ENCODE data around the gene JAKMIP3.

The JAKMIP3 gene

DNA sequence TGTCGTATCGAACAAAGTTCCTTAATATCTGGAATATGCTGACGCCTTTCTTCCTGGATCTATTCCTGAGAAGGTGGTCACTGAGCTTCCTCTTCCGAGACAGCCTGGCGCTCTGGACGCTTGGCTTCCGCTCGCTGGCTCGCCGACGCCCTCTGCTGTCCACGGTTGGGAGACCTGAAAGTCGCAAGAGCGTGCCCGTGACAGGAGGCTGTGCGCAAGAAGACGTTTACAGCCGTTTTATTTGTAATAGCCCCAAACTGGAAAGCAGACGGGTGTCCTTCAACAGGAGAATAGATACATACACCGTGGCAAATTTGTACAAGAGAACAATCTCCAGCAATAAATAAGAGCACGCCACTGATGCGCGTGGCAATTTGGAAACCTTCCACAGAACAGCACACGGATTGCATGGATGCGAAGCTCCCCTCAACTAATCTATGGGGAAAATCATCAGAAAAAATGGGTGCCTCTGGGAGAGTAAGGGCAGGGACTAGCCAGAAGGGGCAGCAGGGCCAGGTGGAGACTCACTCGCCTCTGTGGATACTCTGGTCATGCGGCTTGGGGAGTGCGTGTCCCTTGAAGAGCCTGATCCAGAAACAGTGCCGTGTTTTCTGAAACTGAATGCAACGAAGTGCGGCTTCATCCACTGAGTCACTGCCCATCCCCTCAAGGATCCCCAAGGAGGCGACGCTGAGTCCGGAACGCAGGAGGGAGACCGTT, 42.5 kb upstream of the JAKMIP3 start:
- Histone ChIP-seq H3K4me2 (ENCODE audit: low read length) (no peak overlapping the region), H3K9ac (ENCODE audit: low read length) (no peak overlapping the region), H3K79me2 (ENCODE audit: low read length) (no peaks in the 10 kb centered on the region)

DNA sequence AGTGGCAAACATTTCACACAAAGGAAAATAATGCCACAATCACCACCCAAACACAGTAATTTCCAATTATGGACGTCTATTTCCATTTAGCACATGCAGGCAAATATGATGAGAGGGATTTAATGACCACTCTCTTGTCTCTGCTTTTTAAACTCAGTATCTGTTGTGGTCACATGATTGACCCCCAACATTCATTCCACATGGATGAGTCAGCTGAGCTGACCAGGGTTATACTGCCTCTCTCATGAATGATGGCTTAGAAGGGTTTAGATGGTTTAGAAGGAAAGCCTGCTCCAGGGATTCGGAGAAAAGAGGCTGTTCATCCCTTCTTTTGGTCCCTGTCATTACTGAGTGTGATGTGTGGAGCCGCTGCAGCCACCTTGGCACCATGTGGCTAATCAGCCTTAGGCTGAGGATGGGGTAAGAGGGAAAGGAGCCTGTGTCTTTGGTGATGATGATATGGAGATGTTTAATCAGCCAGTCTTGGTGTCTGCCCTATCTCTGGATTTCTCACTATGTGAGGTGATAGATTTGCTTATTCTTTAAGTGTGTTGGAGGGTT, 38.2 kb upstream of the JAKMIP3 start:
- Histone ChIP-seq H3K36me3 (replicated peaks; ENCODE audit: low read depth, low read length) (no peaks in the 10 kb centered on the region), H3K4me1 (ENCODE audit: low read length) (no peaks in the 10 kb centered on the region), H3K9me3 (ENCODE audit: insufficient read depth, low read length) (no peaks in the 10 kb centered on the region), H3K27ac (ENCODE audit: low read length) (no peak overlapping the region), H3K79me2 (ENCODE audit: low read length) (no peaks in the 10 kb centered on the region), H3K4me2 (ENCODE audit: low read length) (no peak overlapping the region), H2AFZ (ENCODE audit: low read depth, low read length) (no peak overlapping the region), H3K4me3 (ENCODE audit: low read length) (no peak overlapping the region), H3K27me3 (ENCODE audit: low read depth, low read length) (no peaks in the 10 kb centered on the region), H4K20me1 (ENCODE audit: insufficient read depth, low read length) (no peaks in the 10 kb centered on the region), H3K9ac (ENCODE audit: low read length) (no peak overlapping the region)
- TF ChIP-seq, protein P1, sequence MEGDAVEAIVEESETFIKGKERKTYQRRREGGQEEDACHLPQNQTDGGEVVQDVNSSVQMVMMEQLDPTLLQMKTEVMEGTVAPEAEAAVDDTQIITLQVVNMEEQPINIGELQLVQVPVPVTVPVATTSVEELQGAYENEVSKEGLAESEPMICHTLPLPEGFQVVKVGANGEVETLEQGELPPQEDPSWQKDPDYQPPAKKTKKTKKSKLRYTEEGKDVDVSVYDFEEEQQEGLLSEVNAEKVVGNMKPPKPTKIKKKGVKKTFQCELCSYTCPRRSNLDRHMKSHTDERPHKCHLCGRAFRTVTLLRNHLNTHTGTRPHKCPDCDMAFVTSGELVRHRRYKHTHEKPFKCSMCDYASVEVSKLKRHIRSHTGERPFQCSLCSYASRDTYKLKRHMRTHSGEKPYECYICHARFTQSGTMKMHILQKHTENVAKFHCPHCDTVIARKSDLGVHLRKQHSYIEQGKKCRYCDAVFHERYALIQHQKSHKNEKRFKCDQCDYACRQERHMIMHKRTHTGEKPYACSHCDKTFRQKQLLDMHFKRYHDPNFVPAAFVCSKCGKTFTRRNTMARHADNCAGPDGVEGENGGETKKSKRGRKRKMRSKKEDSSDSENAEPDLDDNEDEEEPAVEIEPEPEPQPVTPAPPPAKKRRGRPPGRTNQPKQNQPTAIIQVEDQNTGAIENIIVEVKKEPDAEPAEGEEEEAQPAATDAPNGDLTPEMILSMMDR (IDR thresholded peaks at IDR 0.05; ENCODE audit: low read depth, low read length) = no peak
- TF ChIP-seq EZH2phosphoT487 (IDR thresholded peaks at IDR 0.05; ENCODE audit: low read depth) = no peak

More for the DNA sequence above, 42.5 kb upstream of the JAKMIP3 start:
- Histone ChIP-seq H3K9me3 (ENCODE audit: insufficient read depth, low read length) (no peaks in the 10 kb centered on the region), H4K20me1 (ENCODE audit: insufficient read depth, low read length) (no peaks in the 10 kb centered on the region), H2AFZ (ENCODE audit: low read depth, low read length) (no peak overlapping the region), H3K27ac (ENCODE audit: low read length) (no peak overlapping the region), H3K36me3 (replicated peaks; ENCODE audit: low read depth, low read length) (no peaks in the 10 kb centered on the region), H3K27me3 (ENCODE audit: low read depth, low read length) (no peaks in the 10 kb centered on the region), H3K4me1 (ENCODE audit: low read length) (no peaks in the 10 kb centered on the region), H3K4me3 (ENCODE audit: low read length) (no peak overlapping the region)
- TF ChIP-seq, protein P1 (IDR thresholded peaks at IDR 0.05; ENCODE audit: low read depth, low read length) = no peak; the same call in 1 of the 2 replicates
- TF ChIP-seq EZH2phosphoT487 (IDR thresholded peaks at IDR 0.05; ENCODE audit: low read depth) = no peak

DNA sequence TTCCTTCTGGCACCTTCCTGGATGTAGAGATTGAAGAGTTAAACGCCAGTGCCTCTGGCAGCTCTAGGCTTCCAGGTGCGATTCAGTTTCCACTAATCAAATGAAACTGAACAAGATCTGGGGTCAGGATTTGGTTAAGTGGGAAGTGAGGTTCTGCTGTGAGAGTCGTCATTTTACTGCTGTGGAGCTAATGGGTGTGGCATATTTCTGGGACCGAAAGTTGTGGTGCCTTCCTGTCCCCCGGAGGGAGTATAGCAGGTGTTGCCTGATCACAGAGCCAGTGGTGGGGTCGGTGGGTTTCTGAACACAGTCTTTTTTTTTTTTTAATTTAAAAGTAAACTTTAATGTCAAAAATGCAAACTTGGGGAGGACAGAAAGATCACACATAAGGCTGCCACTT, 37.0 kb upstream of the JAKMIP3 start:
- Histone ChIP-seq H3K9me3 (ENCODE audit: insufficient read depth, low read length) (no peaks in the 10 kb centered on the region), H4K20me1 (ENCODE audit: insufficient read depth, low read length) (no peaks in the 10 kb centered on the region), H3K79me2 (ENCODE audit: low read length) (no peaks in the 10 kb centered on the region), H3K9ac (ENCODE audit: low read length) (no peak overlapping the region), H3K27ac (ENCODE audit: low read length) (no peak overlapping the region), H3K27me3 (ENCODE audit: low read depth, low read length) (no peaks in the 10 kb centered on the region), H3K4me3 (ENCODE audit: low read length) (no peak overlapping the region), H3K4me1 (ENCODE audit: low read length) (no peaks in the 10 kb centered on the region), H2AFZ (ENCODE audit: low read depth, low read length) (no peak overlapping the region), H3K36me3 (replicated peaks; ENCODE audit: low read depth, low read length) (no peaks in the 10 kb centered on the region), H3K4me2 (ENCODE audit: low read length) (no peak overlapping the region)
- TF ChIP-seq, protein P1 (IDR thresholded peaks at IDR 0.05; ENCODE audit: low read depth, low read length) = no peak
- no peak for TF ChIP-seq EZH2phosphoT487 (IDR thresholded peaks at IDR 0.05; ENCODE audit: low read depth)

DNA sequence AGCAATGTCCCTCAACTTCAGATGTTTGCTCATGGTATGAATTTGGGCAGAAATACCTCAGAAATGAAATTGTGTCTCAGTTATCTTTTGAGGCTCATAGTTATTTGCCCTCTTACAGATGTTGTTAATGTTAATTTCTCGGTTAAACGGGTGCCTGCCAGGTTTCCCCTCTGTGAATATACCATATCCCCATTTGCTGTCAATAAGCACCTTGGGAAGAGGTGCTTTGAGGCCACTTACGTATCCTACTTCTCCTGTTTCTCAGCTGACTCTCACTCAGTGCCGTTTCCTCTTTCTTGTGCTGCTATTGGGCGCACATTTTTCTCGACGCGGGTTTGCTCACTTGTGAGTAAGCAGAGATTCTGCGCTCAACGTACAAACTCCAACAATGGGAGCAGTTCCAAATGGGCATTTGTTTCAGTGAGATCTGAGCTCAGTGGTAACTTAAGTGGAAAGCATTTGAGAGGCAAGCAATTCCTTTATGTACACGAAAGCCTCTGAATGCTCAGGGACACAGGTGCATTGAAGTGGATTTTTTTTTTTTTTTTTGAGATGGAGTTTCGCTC, 34.8 kb upstream of the JAKMIP3 start:
- Histone ChIP-seq H3K9ac (ENCODE audit: low read length) (no peak overlapping the region), H3K27ac (ENCODE audit: low read length) (no peak overlapping the region), H4K20me1 (ENCODE audit: insufficient read depth, low read length) (no peaks in the 10 kb centered on the region), H3K4me3 (ENCODE audit: low read length) (no peak overlapping the region), H3K4me1 (ENCODE audit: low read length) (no peaks in the 10 kb centered on the region), H3K27me3 (ENCODE audit: low read depth, low read length) (no peaks in the 10 kb centered on the region), H3K79me2 (ENCODE audit: low read length) (no peaks in the 10 kb centered on the region), H2AFZ (ENCODE audit: low read depth, low read length) (no peak overlapping the region), H3K9me3 (ENCODE audit: insufficient read depth, low read length) (no peaks in the 10 kb centered on the region), H3K4me2 (ENCODE audit: low read length) (no peak overlapping the region), H3K36me3 (replicated peaks; ENCODE audit: low read depth, low read length) (no peaks in the 10 kb centered on the region)
- TF ChIP-seq, protein P1 (IDR thresholded peaks at IDR 0.05; ENCODE audit: low read depth, low read length) = no peak
- TF ChIP-seq EZH2phosphoT487 (IDR thresholded peaks at IDR 0.05; ENCODE audit: low read depth) = no peak
